ENCODE data around the gene OR10C1. TPM values are rescaled to one million over a fixed set of nuclear protein-coding genes. Genes with fewer than 3 reads are reported as not detected.

The OR10C1 gene
- polyA plus RNA-seq, 3 donors, result not detected

GRCh38 chr6:29447670-29448069 is 8.6 kb downstream of the OR10C1 start:
- Histone ChIP-seq H3K9ac (ENCODE audit: insufficient read depth, low read length, poor library complexity, severe bottlenecking) (no peak overlapping the region), H3K27me3 (ENCODE audit: control insufficient read depth in 2 of 2, insufficient read depth in 2 of 2, low read length in 2 of 2) (no peaks in the 10 kb centered on the region), H3K4me1 (ENCODE audit: control insufficient read depth in 1 of 2, insufficient read depth in 2 of 2, low read length in 2 of 2) (no peaks in the 10 kb centered on the region), H3K27ac (ENCODE audit: low read depth in 1 of 2, low read length in 2 of 2) (no peak overlapping the region), H3K4me3 (replicated peaks in 1 of 3; ENCODE audit: low read depth in 2 of 3, low read length in 3 of 3) (no peak overlapping the region), H3K4me2 (replicated peaks; ENCODE audit: extremely low read depth, low read length, poor library complexity, severe bottlenecking) (no peak overlapping the region), H4K20me1 (ENCODE audit: insufficient read depth, low read length) (no peaks in the 10 kb centered on the region), H3K79me2 (ENCODE audit: insufficient read depth, low read length) (no peaks in the 10 kb centered on the region), H3K36me3 (replicated peaks in 1 of 2; ENCODE audit: control insufficient read depth in 1 of 2, insufficient read depth in 2 of 2, low read length in 2 of 2) (no peaks in the 10 kb centered on the region), H2AFZ (ENCODE audit: insufficient read depth, low read depth, low read length, poor library complexity, severe bottlenecking) (no peak overlapping the region), H3K9me3 (replicated peaks in 1 of 2; ENCODE audit: control insufficient read depth in 1 of 2, insufficient read depth in 1 of 2, low read length in 2 of 2) (peaks cover 0 to 3% of the 10 kb centered on the region in 2 donors)
- no peaks in the 10 kb centered on the region for H3K4me1 Mint-ChIP-seq
- H3K27me3 Mint-ChIP-seq (ENCODE audit: low read depth in 3 of 3), result peaks cover 0 to 2% (median 2%) of the 10 kb centered on the region in 3 donors
- TF ChIP-seq CTCF (IDR thresholded peaks at IDR 0.05), result no peak
- no peaks in the 10 kb centered on the region for H3K36me3 Mint-ChIP-seq
- intact Hi-C loops (cut with micrococcal nuclease), result no loop called here
- H3K4me3 Mint-ChIP-seq, result no peak overlapping the region
- H3K9me3 Mint-ChIP-seq, result peaks cover 3 to 21% (median 11%) of the 10 kb centered on the region in 7 donors
- H3K27ac Mint-ChIP-seq, result no peak overlapping the region
- WGBS (ENCODE audit: insufficient coverage), result no CpG with 5 or more reads among the region's 1 CpG
- no peak for DNase-seq

GRCh38 chr6:29451471-29452193 is 12.5 kb downstream of the OR10C1 start:
- Mint-ChIP-seq H3K27ac (no peak overlapping the region), H3K27me3 (ENCODE audit: low read depth in 3 of 3) (peaks cover 0 to 3% (median 2%) of the 10 kb centered on the region in 3 donors), H3K4me3 (no peak overlapping the region), H3K36me3 (no peaks in the 10 kb centered on the region), H3K4me1 (no peaks in the 10 kb centered on the region), H3K9me3 (peaks cover 0 to 10% (median 2%) of the 10 kb centered on the region in 7 donors)
- no peak overlapping the region for H3K9ac ChIP-seq (ENCODE audit: insufficient read depth, low read length, poor library complexity, severe bottlenecking)
- H4K20me1 ChIP-seq (ENCODE audit: insufficient read depth, low read length), result no peaks in the 10 kb centered on the region
- H3K4me2 ChIP-seq (replicated peaks; ENCODE audit: extremely low read depth, low read length, poor library complexity, severe bottlenecking), result no peak overlapping the region
- no CpG with 5 or more reads among the region's 3 CpGs for WGBS (ENCODE audit: insufficient coverage)
- H3K9me3 ChIP-seq (replicated peaks in 1 of 2; ENCODE audit: control insufficient read depth in 1 of 2, insufficient read depth in 1 of 2, low read length in 2 of 2), result no peaks in the 10 kb centered on the region
- H3K79me2 ChIP-seq (ENCODE audit: insufficient read depth, low read length), result no peaks in the 10 kb centered on the region
- no peak for DNase-seq
- no peak for TF ChIP-seq CTCF (IDR thresholded peaks at IDR 0.05)
- no peaks in the 10 kb centered on the region for H3K27me3 ChIP-seq (ENCODE audit: control insufficient read depth in 2 of 2, insufficient read depth in 2 of 2, low read length in 2 of 2)
- H3K36me3 ChIP-seq (replicated peaks in 1 of 2; ENCODE audit: control insufficient read depth in 1 of 2, insufficient read depth in 2 of 2, low read length in 2 of 2), result no peaks in the 10 kb centered on the region
- H3K27ac ChIP-seq (ENCODE audit: low read depth in 1 of 2, low read length in 2 of 2), result no peak overlapping the region
- no peak overlapping the region for H3K4me3 ChIP-seq (replicated peaks in 1 of 3; ENCODE audit: low read depth in 2 of 3, low read length in 3 of 3)
- H2AFZ ChIP-seq (ENCODE audit: insufficient read depth, low read depth, low read length, poor library complexity, severe bottlenecking), result no peak overlapping the region
- no peaks in the 10 kb centered on the region for H3K4me1 ChIP-seq (ENCODE audit: control insufficient read depth in 1 of 2, insufficient read depth in 2 of 2, low read length in 2 of 2)
- intact Hi-C loops (cut with micrococcal nuclease), result no loop called here

All from CD14-positive monocyte (primary cell).